IMR-90 (cell line): ENCODE measurements around the gene TMEM72. TPM values are rescaled to one million over a fixed set of nuclear protein-coding genes. Genes with fewer than 3 reads are reported as not detected.
A peak's percentile ranks its signal among the peaks of the same experiment; 100 is the strongest.

Source experiments
- ATAC-seq: fragments of 200-7000 bp; cut with Tn5 transposase; 2 replicates; pipeline ENCODE4 v1.9.1; 2020; ENCODE audit warnings: low read depth, mild to moderate bottlenecking, moderate library complexity
- BruUV-seq: library from RNA; stranded (reverse); fragments of 400-500 nt; replicated peaks from 2 replicates; lab custom pipeline; 2021; lab: Mats Ljungman, UMichigan
- CTCF ChIA-PET: fragments of 300-600 bp; formaldehyde crosslinking; extraction: SDS; loops from one replicate; lab custom pipeline; 2021; ENCODE audit warnings: antibody characterized with exemption; lab: Yijun Ruan, JAX
- POLR2A ChIA-PET: fragments of 300-600 bp; sonication (Branson Sonifier 250); formaldehyde crosslinking; loops from one replicate; lab custom pipeline; 2022; ENCODE audit warnings: antibody characterized with exemption; ENCODE audit not compliant: unreplicated experiment; lab: Charles Lee
- DNase-seq: peaks from one replicate; pipeline ENCODE4 v3.0.0; 2013
- H2AFZ ChIP-seq: replicated peaks from 2 replicates; pipeline ENCODE3; 2013; ENCODE audit warnings: low read length, mild to moderate bottlenecking; ENCODE audit not compliant: poor library complexity
- H2AK5ac ChIP-seq: 2 replicates; pipeline ENCODE4 v1.6.1; 2013; ENCODE audit warnings: low read depth, low read length, inconsistent platforms
- H2AK9ac ChIP-seq: replicated peaks from 2 replicates; pipeline ENCODE3; 2013; ENCODE audit warnings: mild to moderate bottlenecking, low read depth, low read length, moderate library complexity; ENCODE audit not compliant: poor library complexity
- H2BK120ac ChIP-seq: 2 replicates; pipeline ENCODE4 v1.6.1; 2013; ENCODE audit warnings: low read depth, low read length, inconsistent platforms
- H2BK15ac ChIP-seq: 3 replicates; pipeline ENCODE4 v1.6.1; 2013; ENCODE audit warnings: low read depth, low read length, inconsistent platforms
- H2BK20ac ChIP-seq: 2 replicates; pipeline ENCODE4 v1.6.1; 2013; ENCODE audit warnings: low read depth, mild to moderate bottlenecking, inconsistent platforms, low read length, moderate library complexity
- H2BK5ac ChIP-seq: 2 replicates; pipeline ENCODE4 v1.6.1; 2013; ENCODE audit warnings: mild to moderate bottlenecking, low read depth, low read length, inconsistent platforms; ENCODE audit not compliant: poor library complexity, severe bottlenecking
- H3K14ac ChIP-seq: replicated peaks from 2 replicates; pipeline ENCODE4 v1.6.1; 2013; ENCODE audit warnings: low read depth, low read length, inconsistent platforms
- H3K18ac ChIP-seq: 2 replicates; pipeline ENCODE4 v1.6.1; 2013; ENCODE audit warnings: low read depth, low read length, control low read depth
- H3K23ac ChIP-seq: 2 replicates; pipeline ENCODE4 v1.6.1; 2013; ENCODE audit warnings: low read depth, low read length, inconsistent platforms
- H3K27ac ChIP-seq: 2 replicates; pipeline ENCODE4 v1.5.1; 2013; ENCODE audit warnings: mild to moderate bottlenecking, control low read depth, low read length; ENCODE audit not compliant: insufficient read depth
- H3K27me3 ChIP-seq: 2 replicates; pipeline ENCODE4 v1.6.1; 2013; ENCODE audit warnings: low read length; ENCODE audit not compliant: control insufficient read depth, insufficient read depth
- H3K36me3 ChIP-seq: 2 replicates; pipeline ENCODE4 v1.6.1; 2013; ENCODE audit warnings: low read length, mixed read lengths; ENCODE audit not compliant: control insufficient read depth, insufficient read depth
- H3K4ac ChIP-seq: 2 replicates; pipeline ENCODE4 v1.6.1; 2013; ENCODE audit warnings: low read depth, low read length, inconsistent platforms
- H3K4me1 ChIP-seq: 2 replicates; pipeline ENCODE4 v1.6.1; 2013; ENCODE audit warnings: low read length, mixed read lengths; ENCODE audit not compliant: control insufficient read depth, insufficient read depth
- H3K4me2 ChIP-seq: 2 replicates; pipeline ENCODE4 v1.6.1; 2013; ENCODE audit warnings: low read depth, mild to moderate bottlenecking, control low read depth, low read length, moderate library complexity
- H3K4me3 ChIP-seq: 2 replicates; pipeline ENCODE4 v1.5.1; 2013; ENCODE audit warnings: low read depth, mild to moderate bottlenecking, control low read depth, low read length, moderate library complexity; ENCODE audit not compliant: insufficient read depth
- H3K56ac ChIP-seq: 2 replicates; pipeline ENCODE4 v1.6.1; 2013; ENCODE audit warnings: low read length, inconsistent platforms; ENCODE audit not compliant: insufficient read depth; ENCODE audit errors: extremely low read depth
- H3K79me1 ChIP-seq, 2 experiments: 2 replicates each; pipeline ENCODE4 v1.6.1; 2013; ENCODE audit warnings: low read length in 2 of 2, inconsistent platforms in 1 of 2, low read depth in 1 of 2
- H3K9ac ChIP-seq: 2 replicates; pipeline ENCODE4 v1.6.1; 2013; ENCODE audit warnings: low read depth, low read length, control low read depth
- H3K9me1 ChIP-seq: 2 replicates; pipeline ENCODE4 v1.6.1; 2013; ENCODE audit warnings: low read length, inconsistent platforms; ENCODE audit not compliant: insufficient read depth
- H3K9me3 ChIP-seq: 2 replicates; pipeline ENCODE4 v1.6.1; 2013; ENCODE audit warnings: low read length; ENCODE audit not compliant: control insufficient read depth, insufficient read depth
- H4K20me1 ChIP-seq: 2 replicates; pipeline ENCODE4 v1.6.1; 2013; ENCODE audit warnings: low read length, inconsistent platforms; ENCODE audit not compliant: insufficient read depth
- H4K5ac ChIP-seq: 2 replicates; pipeline ENCODE4 v1.6.1; 2013; ENCODE audit warnings: mild to moderate bottlenecking, low read depth, low read length, control low read depth
- H4K8ac ChIP-seq, 2 experiments: 2 replicates each; pipeline ENCODE4 v1.6.1; 2013; ENCODE audit warnings: low read depth in 2 of 2, low read length in 2 of 2, control low read depth in 1 of 2, inconsistent platforms in 1 of 2
- H4K91ac ChIP-seq: 2 replicates; pipeline ENCODE4 v1.6.1; 2013; ENCODE audit warnings: low read depth, low read length, inconsistent platforms; ENCODE audit not compliant: insufficient read depth
- CEBPB ChIP-seq: IDR thresholded peaks from 2 replicates; pipeline ENCODE4 v1.6.1; 2012; ENCODE audit warnings: low read depth, low read length, improper control_type of control experiment
- CHD1 ChIP-seq: IDR thresholded peaks from 2 replicates; pipeline ENCODE4 v1.6.1; 2012; ENCODE audit warnings: low read depth, low read length, improper control_type of control experiment
- CTCF ChIP-seq: conservative IDR thresholded peaks from 2 replicates; pipeline ENCODE4 v1.5.1; 2012; ENCODE audit warnings: mild to moderate bottlenecking, low read depth, low read length, improper control_type of control experiment
- FOS ChIP-seq: fragments of 150-350 bp; IDR thresholded peaks from 2 replicates; pipeline ENCODE4 v1.6.1; 2016; ENCODE audit warnings: low read depth, low read length
- MAFK ChIP-seq: IDR thresholded peaks from 2 replicates; pipeline ENCODE4 v1.6.1; 2012; ENCODE audit warnings: low read depth, low read length, improper control_type of control experiment
- NFE2L2 ChIP-seq: fragments of 150-350 bp; IDR thresholded peaks from 2 replicates; pipeline ENCODE4 v1.6.1; 2016; ENCODE audit warnings: low read depth, mild to moderate bottlenecking, low read length
- POLR2A ChIP-seq: IDR thresholded peaks from 2 replicates; pipeline ENCODE4 v1.6.1; 2012; ENCODE audit warnings: mild to moderate bottlenecking, low read depth, low read length
- RAD21 ChIP-seq: IDR thresholded peaks from 2 replicates; pipeline ENCODE4 v1.6.1; 2012; ENCODE audit warnings: low read length, improper control_type of control experiment
- RCOR1 ChIP-seq: IDR thresholded peaks from 2 replicates; pipeline ENCODE4 v1.6.1; 2012; ENCODE audit warnings: mild to moderate bottlenecking, low read length, improper control_type of control experiment; ENCODE audit not compliant: insufficient replicate concordance
- SMC3 ChIP-seq: fragments of 150-350 bp; IDR thresholded peaks from 2 replicates; pipeline ENCODE4 v1.6.1; 2016; ENCODE audit warnings: low read depth, mild to moderate bottlenecking, antibody characterized with exemption, low read length, moderate library complexity
- USF2 ChIP-seq: fragments of 150-350 bp; IDR thresholded peaks from 2 replicates; pipeline ENCODE4 v1.6.1; 2017; ENCODE audit warnings: mild to moderate bottlenecking, antibody characterized with exemption, low read length, low read depth
- WGBS, 2 experiments: methylation state at CpG; one replicate each; pipeline versions ENCODE4 v1.1.5 to v1.1.7; 2013; ENCODE audit warnings: missing lambda C conversion rate in 2 of 2; ENCODE audit not compliant: insufficient read length in 1 of 2; ENCODE audit errors: extremely low coverage in 2 of 2; 5-methylcytosine and 5-hydroxymethylcytosine counted together
- dilution Hi-C: fragments of 300-500 bp; cut with HindIII; formaldehyde crosslinking; loops from one replicate; pipeline ENCODE4 v1.14.3; 2018; ENCODE audit warnings: low sequenced_read_pairs; ENCODE audit not compliant: unreplicated experiment
- in situ Hi-C: fragments of 300-500 bp; cut with MboI; formaldehyde crosslinking; loops from 3 replicates; pipeline ENCODE4 v1.14.3; 2019; ENCODE audit warnings: low sequenced_read_pairs, inconsistent platforms, mixed read lengths
- intact Hi-C: fragments of 100-400 bp; cut with micrococcal nuclease; formaldehyde crosslinking; loops from 2 replicates; pipeline ENCODE4 v1.10.0; 2022
- polyA plus RNA-seq, 3 experiments: library from polyadenylated mRNA; depleted of rRNA; stranded (reverse); fragments of >200 nt; gene quantifications; 2 replicates each; pipeline ENCODE4 v1.2.3, GENCODE V29; 2012; ENCODE audit warnings: low replicate concordance in 1 of 3
- total RNA-seq: library from RNA; depleted of rRNA; stranded (reverse); fragments of >200 nt; gene quantifications from 2 replicates; pipeline ENCODE4 v1.2.3, GENCODE V29; 2012

Gene TMEM72
- total and polyA plus RNA-seq, 2 of the 4 experiments (the other 2 are of a cell fraction), result not detected

GRCh38 chr10:44958898-44959246, 47.7 kb downstream of the TMEM72 start:
- in situ Hi-C loops, result no loop called here
- BruUV-seq, result no TSS peak

More at GRCh38 chr10:44958898-44959246, 47.7 kb downstream of the TMEM72 start:
- peak overlapping the region; percentile 96 for H2AFZ ChIP-seq
- H2AK9ac ChIP-seq, result peak overlapping the region; percentile 74
- peak overlapping the region; percentile 78 for H3K9ac ChIP-seq
- no peaks in the 10 kb centered on the region for H4K20me1 ChIP-seq
- TF ChIP-seq NFE2L2, result no peak
- TF ChIP-seq CTCF, result no peak
- TF ChIP-seq USF2, result no peak
- no peak for TF ChIP-seq RAD21
- TF ChIP-seq SMC3, result no peak
- no peak for TF ChIP-seq CHD1
- TF ChIP-seq FOS, result no peak
- TF ChIP-seq CEBPB, result no peak
- no peak for TF ChIP-seq MAFK
- TF ChIP-seq RCOR1, result no peak
- no peak for TF ChIP-seq POLR2A
- peak overlapping the region; percentile 8 for H3K14ac ChIP-seq
- no peak overlapping the region for H2BK15ac ChIP-seq
- peak overlapping the region; percentile 81 for H3K27ac ChIP-seq
- no CpG with 5 or more reads among the region's 6 CpGs for WGBS, 2 experiments
- H3K4me1 ChIP-seq, result peaks cover 12% of the 10 kb centered on the region
- dilution Hi-C loops, result no loop called here
- ChIA-PET POLR2A (no interaction called here), CTCF (no interaction called here)
- no peak for ATAC-seq
- H3K9me1 ChIP-seq, result peaks cover 9% of the 10 kb centered on the region
- H3K23ac ChIP-seq, result no peak overlapping the region
- peaks cover 2% of the 10 kb centered on the region; the same call in 1 of the 2 replicates for H3K9me3 ChIP-seq
- H3K79me1 ChIP-seq, result peaks cover 11 to 27% of the 10 kb centered on the region in 2 experiments; a peak in 3 of 4 replicates
- H3K18ac ChIP-seq, result no peak overlapping the region
- H3K4me2 ChIP-seq, result peak overlapping the region; percentile 83
- H3K4ac ChIP-seq, result peak overlapping the region; percentile 82
- no peak overlapping the region for H2BK20ac ChIP-seq
- no peak for DNase-seq
- peak overlapping the region; percentile 71; the same call in 1 of the 2 replicates for H4K5ac ChIP-seq
- no peak overlapping the region; a peak in 1 of 4 replicates for H4K8ac ChIP-seq
- peak overlapping the region; percentile 3; the same call in 1 of the 2 replicates for H2BK120ac ChIP-seq
- peak overlapping the region; percentile 23; the same call in 1 of the 2 replicates for H3K56ac ChIP-seq
- no peaks in the 10 kb centered on the region for H3K27me3 ChIP-seq
- H4K91ac ChIP-seq, result peak overlapping the region; percentile 14
- intact Hi-C loops, result no loop called here
- H3K4me3 ChIP-seq, result peak overlapping the region; percentile 89
- peaks cover 8% of the 10 kb centered on the region; the same call in 1 of the 2 replicates for H3K36me3 ChIP-seq
- H2BK5ac ChIP-seq, result peak overlapping the region; percentile 82
- no peak overlapping the region for H2AK5ac ChIP-seq
